Lower lobe of right lung (tissue), 2 donors: Measurements from ENCODE around the gene PDE11A. TPM values are rescaled to one million over a fixed set of nuclear protein-coding genes. Genes with fewer than 3 reads are reported as not detected.
A peak's percentile ranks its signal among the peaks of the same experiment; 100 is the strongest.

Experiments used
- ATAC-seq, 2 donors: fragments of 200-7000 bp; cut with Tn5 transposase; one replicate each; pipeline ENCODE4 v1.9.1; 2020 to 2022; ENCODE audit warnings: mild to moderate bottlenecking in 2 of 2, moderate library complexity in 2 of 2
- DNase-seq: peaks from one replicate; pipeline ENCODE4 v3.0.0-alpha.2; 2020
- H3K27ac ChIP-seq: fragments of 200-600 bp; one replicate; pipeline ENCODE4 v1.8.0; 2022
- H3K27me3 ChIP-seq: fragments of 200-600 bp; one replicate; pipeline ENCODE4 v1.8.0; 2022; ENCODE audit warnings: low read depth
- H3K36me3 ChIP-seq: fragments of 200-600 bp; one replicate; pipeline ENCODE4 v1.8.0; 2022; ENCODE audit warnings: mild to moderate bottlenecking
- H3K4me1 ChIP-seq: fragments of 200-600 bp; one replicate; pipeline ENCODE4 v1.8.0; 2022
- H3K4me3 ChIP-seq: fragments of 200-600 bp; one replicate; pipeline ENCODE4 v1.8.0; 2022; ENCODE audit warnings: mild to moderate bottlenecking
- H3K9me3 ChIP-seq: fragments of 200-600 bp; one replicate; pipeline ENCODE4 v1.8.0; 2022
- intact Hi-C: fragments of 100-400 bp; cut with DNase I; formaldehyde crosslinking; loops from one replicate; pipeline ENCODE4 v1.11.0; 2022
- total RNA-seq: library from RNA; stranded (reverse); fragmentation: NEBNext Ultra II Directional; extraction: Animal tissue kit (Norgen Biotek cat#: 25700); gene quantifications from one replicate; pipeline ENCODE4 v1.2.1, GENCODE V29; 2021
- TF ChIP-seq, protein P1 (sequence below): fragments of 200-600 bp; IDR thresholded peaks from one replicate; pipeline ENCODE4 v1.8.0; 2022; ENCODE audit warnings: antibody characterized with exemption, mild to moderate bottlenecking
- donor health status: DM: no; HTN: yes; CAD: no; lungs with severe emphysema.

Gene PDE11A
- total RNA-seq, 1 donor from 2014 or later, result 0.27 TPM

DNA sequence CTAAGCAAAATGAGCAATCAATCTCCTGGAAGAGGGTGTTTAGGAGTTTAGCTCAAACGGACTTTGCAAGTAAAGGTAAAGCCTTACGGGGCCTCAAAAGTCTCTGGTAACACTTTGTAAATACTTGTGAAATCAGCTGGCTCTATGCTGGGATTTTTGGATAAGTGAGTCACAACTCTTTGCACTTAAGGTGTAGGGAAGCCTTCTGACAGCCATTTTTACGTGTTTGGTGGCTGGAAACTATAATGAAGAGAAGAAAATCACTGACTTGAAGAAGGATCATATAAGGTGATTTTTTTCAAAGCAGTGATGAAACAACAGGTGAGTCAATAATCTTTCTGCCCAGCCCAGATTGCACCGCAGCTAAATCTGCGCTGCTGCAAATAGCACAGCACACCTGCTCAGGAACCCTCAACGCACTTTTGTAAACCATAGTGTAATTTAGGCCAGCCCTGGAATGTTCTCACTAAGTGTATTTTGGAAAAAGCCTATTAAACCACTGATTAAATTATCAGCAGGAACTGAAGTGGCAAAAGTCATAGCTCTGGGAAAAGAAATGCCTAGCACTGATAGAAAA is 461.2 kb downstream of the PDE11A start:
- Histone ChIP-seq H3K4me3 (no peak overlapping the region), H3K36me3 (no peaks in the 10 kb centered on the region), H3K27ac (peak overlapping the region; percentile 43), H3K27me3 (no peaks in the 10 kb centered on the region), H3K9me3 (no peaks in the 10 kb centered on the region), H3K4me1 (no peaks in the 10 kb centered on the region)
- ATAC-seq, result peak; percentile 80 to 91
- TF ChIP-seq, protein P1, sequence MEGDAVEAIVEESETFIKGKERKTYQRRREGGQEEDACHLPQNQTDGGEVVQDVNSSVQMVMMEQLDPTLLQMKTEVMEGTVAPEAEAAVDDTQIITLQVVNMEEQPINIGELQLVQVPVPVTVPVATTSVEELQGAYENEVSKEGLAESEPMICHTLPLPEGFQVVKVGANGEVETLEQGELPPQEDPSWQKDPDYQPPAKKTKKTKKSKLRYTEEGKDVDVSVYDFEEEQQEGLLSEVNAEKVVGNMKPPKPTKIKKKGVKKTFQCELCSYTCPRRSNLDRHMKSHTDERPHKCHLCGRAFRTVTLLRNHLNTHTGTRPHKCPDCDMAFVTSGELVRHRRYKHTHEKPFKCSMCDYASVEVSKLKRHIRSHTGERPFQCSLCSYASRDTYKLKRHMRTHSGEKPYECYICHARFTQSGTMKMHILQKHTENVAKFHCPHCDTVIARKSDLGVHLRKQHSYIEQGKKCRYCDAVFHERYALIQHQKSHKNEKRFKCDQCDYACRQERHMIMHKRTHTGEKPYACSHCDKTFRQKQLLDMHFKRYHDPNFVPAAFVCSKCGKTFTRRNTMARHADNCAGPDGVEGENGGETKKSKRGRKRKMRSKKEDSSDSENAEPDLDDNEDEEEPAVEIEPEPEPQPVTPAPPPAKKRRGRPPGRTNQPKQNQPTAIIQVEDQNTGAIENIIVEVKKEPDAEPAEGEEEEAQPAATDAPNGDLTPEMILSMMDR, result no peak
- no peak for DNase-seq
- intact Hi-C loops, result no loop called here

DNA sequence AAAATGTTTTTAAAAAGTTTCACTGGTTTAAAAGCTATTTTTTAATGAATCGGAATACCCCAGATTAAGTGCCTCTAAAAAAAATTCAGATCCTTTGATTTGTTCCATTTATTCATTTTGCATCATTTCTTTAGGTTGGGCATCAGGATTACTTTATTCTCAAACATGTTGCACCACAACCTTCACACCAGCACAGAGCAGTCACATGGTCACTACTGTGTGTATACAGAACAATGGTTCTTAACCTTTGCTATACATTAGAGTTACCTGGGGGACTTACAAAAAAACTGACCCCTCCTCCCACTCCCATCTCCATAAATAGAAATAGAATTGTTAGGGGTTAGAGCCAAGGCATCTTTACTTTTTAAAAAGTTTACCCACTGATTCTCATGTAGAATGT is 461.8 kb downstream of the PDE11A start:
- TF ChIP-seq, protein P1, result no peak
- ATAC-seq (no peak), DNase-seq (no peak)
- Histone ChIP-seq H3K4me3 (no peak overlapping the region), H3K27me3 (no peaks in the 10 kb centered on the region), H3K4me1 (no peaks in the 10 kb centered on the region), H3K36me3 (no peaks in the 10 kb centered on the region), H3K9me3 (no peaks in the 10 kb centered on the region), H3K27ac (peak overlapping the region; percentile 43)
- intact Hi-C loops, result no loop called here

DNA sequence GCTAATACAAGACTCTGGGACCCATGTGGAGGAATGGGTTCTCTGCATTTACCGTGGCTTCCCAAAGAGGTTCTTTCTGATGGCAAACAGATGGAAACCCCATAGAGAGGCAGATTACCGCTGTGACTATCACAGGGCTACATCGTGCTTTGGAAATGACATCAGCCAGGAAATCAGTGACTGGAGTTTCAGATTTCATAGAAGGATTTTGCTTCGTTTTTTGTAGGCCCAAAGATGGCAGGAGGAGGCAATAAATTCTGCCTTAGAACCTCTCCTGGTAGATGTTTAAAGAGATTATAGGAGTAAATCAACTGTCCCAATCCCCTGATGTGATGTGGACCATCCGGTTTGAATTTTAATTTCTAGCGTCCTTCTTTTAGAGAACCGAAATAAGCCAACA is 465.9 kb downstream of the PDE11A start:
- DNase-seq (no peak), ATAC-seq (no peak)
- H3K4me1 ChIP-seq, result no peaks in the 10 kb centered on the region
- H3K36me3 ChIP-seq, result no peaks in the 10 kb centered on the region
- H3K4me3 ChIP-seq, result no peak overlapping the region
- H3K27ac ChIP-seq, result no peak overlapping the region
- TF ChIP-seq, protein P1, result no peak
- intact Hi-C loops, result no loop called here
- no peaks in the 10 kb centered on the region for H3K9me3 ChIP-seq
- H3K27me3 ChIP-seq, result no peaks in the 10 kb centered on the region

DNA sequence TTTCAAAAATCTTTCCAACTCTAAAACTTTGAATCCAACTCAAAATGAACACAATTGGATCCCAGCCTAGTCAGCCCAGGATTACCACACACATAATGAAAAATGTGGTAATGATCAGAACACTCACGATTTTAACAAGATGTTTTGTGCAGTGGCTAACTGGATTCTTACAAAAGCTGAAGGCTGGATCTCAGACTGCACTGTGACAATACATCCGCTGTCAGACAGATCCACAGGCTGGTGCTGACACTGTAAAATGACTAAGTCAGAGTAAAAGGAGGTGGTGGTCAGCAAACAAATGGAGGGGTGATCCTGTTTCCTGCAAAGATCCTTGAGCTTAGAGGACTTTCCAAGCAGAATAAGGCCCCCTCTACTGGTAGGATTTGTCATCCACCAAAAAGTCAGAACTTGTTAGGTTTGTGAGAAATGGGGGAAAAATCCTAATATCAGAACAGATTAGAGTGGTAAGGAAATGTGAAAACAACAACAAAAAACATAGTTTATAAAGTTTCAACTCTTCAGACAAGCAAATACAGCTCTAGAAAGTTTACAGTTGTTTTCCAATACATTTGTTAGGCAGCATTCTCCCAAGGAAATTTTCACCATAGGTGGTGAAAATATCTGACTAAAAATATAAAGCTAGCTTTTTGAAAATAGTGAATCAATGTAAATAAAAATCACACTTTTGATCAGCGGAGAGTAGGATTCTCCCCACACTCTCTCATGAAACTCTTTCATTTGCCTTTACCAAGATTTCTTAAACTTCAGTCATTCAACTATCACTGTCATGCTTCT is 468.1 kb downstream of the PDE11A start:
- Histone ChIP-seq H3K36me3 (no peaks in the 10 kb centered on the region), H3K4me3 (no peak overlapping the region), H3K4me1 (no peaks in the 10 kb centered on the region), H3K9me3 (no peaks in the 10 kb centered on the region), H3K27ac (peak overlapping the region; percentile 0), H3K27me3 (no peaks in the 10 kb centered on the region)
- DNase-seq, result no peak
- peak; percentile 59 to 64 for ATAC-seq
- intact Hi-C loops, result no loop called here
- TF ChIP-seq, protein P1, result peak; percentile 64

DNA sequence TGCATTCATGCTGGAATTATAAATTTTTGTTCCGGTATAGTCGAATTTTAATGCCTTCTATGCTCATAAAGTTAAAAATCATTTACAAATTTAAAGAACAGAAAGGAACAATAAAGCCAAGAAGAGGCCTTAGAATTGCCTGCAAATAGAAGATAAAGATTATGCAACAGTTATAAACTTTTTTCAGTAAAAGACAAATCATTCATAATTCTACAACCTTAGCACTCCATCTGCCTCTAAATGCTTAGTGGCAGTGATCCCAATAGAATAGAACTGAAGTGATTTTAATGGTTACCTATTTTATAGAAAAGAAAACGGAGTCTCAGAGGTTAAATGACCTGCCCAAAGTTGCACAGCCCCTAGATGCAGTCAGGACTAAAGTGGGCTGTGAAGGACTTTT is 468.8 kb downstream of the PDE11A start:
- no peak overlapping the region for H3K4me3 ChIP-seq
- H3K36me3 ChIP-seq, result no peaks in the 10 kb centered on the region
- no peaks in the 10 kb centered on the region for H3K27me3 ChIP-seq
- no peak overlapping the region for H3K27ac ChIP-seq
- TF ChIP-seq, protein P1, result no peak
- DNase-seq, result no peak
- no peaks in the 10 kb centered on the region for H3K9me3 ChIP-seq
- no peaks in the 10 kb centered on the region for H3K4me1 ChIP-seq
- intact Hi-C loops, result no loop called here
- no peak for ATAC-seq
